Measurements from ENCODE around the gene PAPOLA.

PAPOLA gene

DNA sequence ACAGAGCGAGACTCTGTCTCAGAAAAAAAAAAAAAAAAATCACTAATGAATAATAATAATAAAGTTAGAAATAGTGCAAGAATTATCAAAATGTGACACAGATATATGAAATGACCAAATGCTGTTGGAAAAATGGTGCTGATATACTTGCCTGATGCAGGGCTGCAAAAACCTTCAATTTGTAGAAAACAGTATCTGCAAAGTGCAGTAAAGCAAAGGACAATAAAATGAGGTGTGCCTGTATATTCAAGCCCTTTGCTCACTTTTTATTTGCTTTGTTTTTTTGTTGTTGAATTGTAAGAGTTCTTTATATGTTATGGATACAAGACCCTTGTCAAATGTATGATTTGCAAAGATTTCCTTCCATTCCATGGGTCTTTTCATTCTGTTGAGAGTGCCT, 9.0 kb upstream of the PAPOLA start:
- TF ChIP-seq EGR1 (IDR thresholded peaks at IDR 0.05) (no peak), REST (IDR thresholded peaks at IDR 0.05; ENCODE audit: low read depth) (no peak), YY1 (IDR thresholded peaks at IDR 0.05; ENCODE audit: low read depth) (no peak), TAF1 (IDR thresholded peaks at IDR 0.05; ENCODE audit: low read depth) (no peak), FOXM1 (IDR thresholded peaks at IDR 0.05; ENCODE audit: borderline replicate concordance, low read depth) (no peak), CREB1 (IDR thresholded peaks at IDR 0.05; ENCODE audit: low read depth) (no peak), NFIC (IDR thresholded peaks at IDR 0.05) (no peak), RAD21 (IDR thresholded peaks at IDR 0.05; ENCODE audit: low read depth) (no peak), ZBTB7A (IDR thresholded peaks at IDR 0.05; ENCODE audit: low read depth) (no peak), MAX (IDR thresholded peaks at IDR 0.05) (no peak), TEAD4 (IDR thresholded peaks at IDR 0.05) (no peak)

DNA sequence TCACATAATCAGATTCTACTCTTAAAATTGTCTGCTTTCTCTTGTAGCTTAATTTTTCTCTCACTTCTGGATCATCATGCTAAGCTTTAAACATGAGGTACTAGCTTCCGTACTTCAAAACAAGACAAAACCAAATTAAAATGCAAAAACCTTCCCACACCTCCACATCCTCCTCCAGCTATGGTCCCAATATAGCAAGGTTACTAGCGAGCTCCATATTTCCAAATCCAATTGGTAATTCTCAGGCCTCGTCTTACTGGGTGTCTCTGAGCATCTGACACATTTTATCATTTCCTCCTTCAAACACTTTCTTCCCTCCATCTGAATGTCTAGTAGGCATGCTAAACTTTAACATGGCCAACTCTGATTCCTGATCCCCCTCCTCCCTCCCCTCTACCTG, 7.9 kb upstream of the PAPOLA start:
- TF ChIP-seq TEAD4 (IDR thresholded peaks at IDR 0.05) (no peak), YY1 (IDR thresholded peaks at IDR 0.05; ENCODE audit: low read depth) (no peak), CREB1 (IDR thresholded peaks at IDR 0.05; ENCODE audit: low read depth) (no peak), TCF12 (IDR thresholded peaks at IDR 0.05; ENCODE audit: low read depth) (no peak), EGR1 (IDR thresholded peaks at IDR 0.05) (no peak), RAD21 (IDR thresholded peaks at IDR 0.05; ENCODE audit: low read depth) (no peak), FOXM1 (IDR thresholded peaks at IDR 0.05; ENCODE audit: borderline replicate concordance, low read depth) (no peak), EP300 (IDR thresholded peaks at IDR 0.05; ENCODE audit: borderline replicate concordance) (no peak)
- TF ChIP-seq, protein P1, sequence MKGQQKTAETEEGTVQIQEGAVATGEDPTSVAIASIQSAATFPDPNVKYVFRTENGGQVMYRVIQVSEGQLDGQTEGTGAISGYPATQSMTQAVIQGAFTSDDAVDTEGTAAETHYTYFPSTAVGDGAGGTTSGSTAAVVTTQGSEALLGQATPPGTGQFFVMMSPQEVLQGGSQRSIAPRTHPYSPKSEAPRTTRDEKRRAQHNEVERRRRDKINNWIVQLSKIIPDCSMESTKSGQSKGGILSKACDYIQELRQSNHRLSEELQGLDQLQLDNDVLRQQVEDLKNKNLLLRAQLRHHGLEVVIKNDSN (IDR thresholded peaks at IDR 0.05) = no peak

DNA sequence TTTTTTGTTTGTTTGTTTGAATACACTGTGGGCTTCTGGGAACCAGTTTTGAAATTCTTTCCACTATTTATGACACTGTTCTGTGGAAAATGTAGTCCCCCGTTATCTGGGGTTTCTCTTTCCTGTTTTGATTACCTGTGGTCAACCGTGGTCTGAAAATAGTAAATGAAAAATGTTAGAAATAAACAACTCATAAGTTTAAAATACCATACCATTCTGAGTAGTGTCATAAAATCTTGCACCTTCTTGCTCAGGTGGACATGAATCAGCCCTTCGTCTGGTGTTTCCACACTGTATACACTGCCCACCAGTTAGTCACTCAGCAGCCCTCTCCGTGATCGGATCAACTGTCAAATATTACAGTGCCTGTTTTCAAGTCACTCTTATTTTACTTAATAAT, 5.1 kb upstream of the PAPOLA start:
- TF ChIP-seq FOXM1 (IDR thresholded peaks at IDR 0.05; ENCODE audit: borderline replicate concordance, low read depth) (no peak), CREB1 (IDR thresholded peaks at IDR 0.05; ENCODE audit: low read depth) (no peak), YY1 (IDR thresholded peaks at IDR 0.05; ENCODE audit: low read depth) (no peak), EP300 (IDR thresholded peaks at IDR 0.05; ENCODE audit: borderline replicate concordance) (no peak), RAD21 (IDR thresholded peaks at IDR 0.05; ENCODE audit: low read depth) (no peak), MAX (IDR thresholded peaks at IDR 0.05) (no peak), EGR1 (IDR thresholded peaks at IDR 0.05) (no peak), ZBTB7A (IDR thresholded peaks at IDR 0.05; ENCODE audit: low read depth) (no peak), NFIC (IDR thresholded peaks at IDR 0.05) (no peak), REST (IDR thresholded peaks at IDR 0.05; ENCODE audit: low read depth) (no peak), TEAD4 (IDR thresholded peaks at IDR 0.05) (no peak)
- TF ChIP-seq, protein P1 (IDR thresholded peaks at IDR 0.05) = no peak

DNA sequence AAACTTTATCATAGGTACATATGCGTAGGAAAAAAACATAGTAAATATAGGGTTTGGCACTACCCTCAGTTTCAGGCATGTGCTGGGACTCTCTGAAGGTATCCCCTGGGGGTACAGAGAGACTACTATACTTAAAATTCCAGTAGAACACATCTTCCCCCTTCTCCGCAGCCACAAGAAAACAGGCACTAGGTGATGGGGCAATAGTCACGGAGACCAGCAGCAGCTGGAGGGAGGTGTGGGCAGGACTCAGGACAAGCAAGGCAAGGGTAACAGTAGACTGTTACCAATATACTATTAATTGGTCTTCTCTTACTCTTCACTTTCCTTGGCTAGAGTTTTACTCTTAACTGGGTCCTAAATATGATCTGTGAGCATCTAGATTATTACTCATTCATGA, 4.6 kb upstream of the PAPOLA start:
- TF ChIP-seq EGR1 (IDR thresholded peaks at IDR 0.05) (no peak), REST (IDR thresholded peaks at IDR 0.05; ENCODE audit: low read depth) (no peak), RAD21 (IDR thresholded peaks at IDR 0.05; ENCODE audit: low read depth) (no peak), CEBPB (IDR thresholded peaks at IDR 0.05) (no peak), TAF1 (IDR thresholded peaks at IDR 0.05; ENCODE audit: low read depth) (no peak), FOXM1 (IDR thresholded peaks at IDR 0.05; ENCODE audit: borderline replicate concordance, low read depth) (no peak), YY1 (IDR thresholded peaks at IDR 0.05; ENCODE audit: low read depth) (no peak), TCF12 (IDR thresholded peaks at IDR 0.05; ENCODE audit: low read depth) (no peak), CREB1 (IDR thresholded peaks at IDR 0.05; ENCODE audit: low read depth) (no peak), MAX (IDR thresholded peaks at IDR 0.05) (no peak), TEAD4 (IDR thresholded peaks at IDR 0.05) (no peak)
- TF ChIP-seq, protein P1 (IDR thresholded peaks at IDR 0.05) = no peak
